Activated CD4-positive, CD25-positive, alpha-beta regulatory T cell (primary cell): Measurements from ENCODE around the gene OXSR1.
"Not testable (repeated sequence)": the region's sequence is repeated elsewhere in the genome, so short reads cannot be mapped to it uniquely, and the experiment has no call there.

Experiments
- DNase-seq, 4 experiments: peaks; one replicate each; lab custom pipeline; 2025; lab: John Stamatoyannopoulos, UW

Gene OXSR1

GRCh38 chr3:38127611-38128302 is 37.6 kb upstream of the OXSR1 start:
- DNase-seq: no peak

- no peak for DNase-seq
Observed at GRCh38 chr3:38128303-38128655, 37.1 kb upstream of the OXSR1 start.

- DNase-seq: no peak
Observed at GRCh38 chr3:38129058-38129457, 36.3 kb upstream of the OXSR1 start.

- no peak for DNase-seq
Observed at GRCh38 chr3:38130631-38131065, 34.7 kb upstream of the OXSR1 start.

DNA sequence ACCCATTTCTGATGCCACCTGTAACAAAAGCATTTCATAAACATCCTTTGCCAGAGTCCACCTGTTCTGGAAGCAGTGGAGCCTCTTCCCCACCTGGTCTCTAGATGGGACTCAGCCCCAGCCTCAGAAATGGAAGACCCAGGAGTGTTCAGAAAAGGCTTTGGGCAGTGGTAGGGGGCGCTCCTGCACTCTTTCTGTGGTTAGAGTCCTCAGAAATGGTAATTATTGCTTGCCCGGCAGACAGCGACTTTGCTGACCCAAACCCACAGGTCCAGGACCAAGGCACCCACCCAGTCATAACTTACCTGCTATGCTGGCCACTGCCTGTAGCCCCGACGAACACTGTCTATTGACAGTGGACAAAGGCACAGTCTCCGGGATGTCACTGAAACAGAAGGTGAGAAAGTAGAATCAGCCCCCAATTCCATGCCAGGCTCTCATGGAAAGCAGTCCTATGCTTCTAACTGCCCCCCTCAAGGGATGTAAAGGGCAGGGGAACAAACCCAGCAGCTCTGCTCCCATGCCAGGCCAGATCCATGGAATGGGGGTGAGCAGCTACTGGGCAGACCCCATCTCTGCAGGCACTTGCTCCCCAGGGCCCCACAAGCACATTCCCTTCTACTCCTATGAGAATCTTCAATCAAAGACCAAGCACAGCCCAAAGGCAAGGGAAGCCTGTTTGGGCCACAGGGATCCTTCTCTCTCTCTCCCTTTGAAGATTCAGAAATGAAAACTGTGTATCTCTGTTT is 33.5 kb upstream of the OXSR1 start:
- DNase-seq: no peak

GRCh38 chr3:38133209-38133556 is 32.2 kb upstream of the OXSR1 start:
- DNase-seq: no peak

DNA sequence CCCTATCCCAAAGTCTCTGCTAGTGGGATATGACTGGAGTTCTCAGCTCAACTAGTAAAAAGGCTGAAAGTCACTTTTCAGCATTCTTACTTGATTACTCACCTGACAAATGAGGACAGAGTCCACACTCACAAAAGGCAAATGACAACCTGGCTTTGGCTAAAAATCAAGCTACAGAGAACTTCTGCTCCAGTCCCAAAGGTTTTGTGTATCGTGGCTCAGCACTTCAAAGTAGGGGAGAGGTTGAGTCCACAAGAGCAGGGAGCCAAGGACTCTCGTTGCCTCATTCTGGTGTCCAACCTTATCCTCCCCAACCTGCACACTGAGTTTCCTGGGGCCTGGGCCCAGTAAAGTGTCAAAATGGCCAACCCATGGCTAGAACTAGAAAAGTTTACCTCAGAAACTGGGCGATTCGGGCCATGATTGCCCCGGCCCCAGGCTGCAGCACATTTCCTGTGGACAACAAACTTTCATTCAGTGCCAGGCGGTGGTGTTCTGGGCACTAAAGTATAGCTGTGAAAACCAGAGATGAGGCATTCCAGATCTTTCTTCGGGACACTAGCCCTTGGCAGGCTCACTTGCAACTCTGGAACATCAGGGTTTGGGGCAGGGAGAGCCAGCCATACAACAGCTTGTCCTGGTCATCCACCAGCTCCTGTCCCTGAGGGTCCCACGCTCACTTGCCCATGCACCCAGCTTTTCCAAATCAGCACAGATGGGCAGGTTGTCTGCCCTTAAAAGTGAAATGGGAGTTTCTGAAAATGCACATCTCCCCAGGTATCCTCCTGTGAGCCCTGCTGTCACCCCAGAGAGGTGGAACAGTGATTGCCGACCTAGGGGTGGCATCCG is 31.6 kb upstream of the OXSR1 start:
- DNase-seq: no peak

DNA sequence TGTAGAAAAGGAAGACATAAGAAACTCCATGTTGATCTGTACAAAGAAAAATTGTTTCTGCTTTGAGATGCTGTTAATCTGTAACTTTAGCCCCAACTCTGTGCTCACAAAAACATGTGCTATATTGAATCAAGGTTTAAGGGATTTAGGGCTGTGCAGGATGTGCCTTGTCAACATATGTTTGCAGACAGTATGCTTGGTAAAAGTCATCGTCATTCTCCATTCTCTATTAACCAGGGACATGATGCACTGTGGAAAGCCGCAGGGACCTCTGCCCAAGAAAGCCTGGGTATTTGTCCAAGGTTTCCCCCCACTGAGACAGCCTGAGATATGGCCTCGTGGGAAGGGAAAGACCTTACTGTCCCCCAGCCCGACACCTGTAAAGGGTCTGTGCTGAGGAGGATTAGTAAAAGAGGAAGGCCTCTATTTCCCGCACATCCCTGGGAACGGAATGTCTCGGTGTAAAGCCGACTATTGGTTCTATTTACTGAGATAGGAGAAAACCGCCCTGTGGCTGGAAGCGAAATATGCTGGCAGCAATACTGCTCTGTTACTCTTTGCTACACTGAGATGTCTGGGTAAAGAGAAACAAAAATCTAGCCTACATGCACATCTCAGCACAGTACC is 30.7 kb upstream of the OXSR1 start:
- DNase-seq: not testable (repeated sequence)

- DNase-seq: not testable (repeated sequence)
Observed at GRCh38 chr3:38135621-38136277, 29.6 kb upstream of the OXSR1 start.

DNA sequence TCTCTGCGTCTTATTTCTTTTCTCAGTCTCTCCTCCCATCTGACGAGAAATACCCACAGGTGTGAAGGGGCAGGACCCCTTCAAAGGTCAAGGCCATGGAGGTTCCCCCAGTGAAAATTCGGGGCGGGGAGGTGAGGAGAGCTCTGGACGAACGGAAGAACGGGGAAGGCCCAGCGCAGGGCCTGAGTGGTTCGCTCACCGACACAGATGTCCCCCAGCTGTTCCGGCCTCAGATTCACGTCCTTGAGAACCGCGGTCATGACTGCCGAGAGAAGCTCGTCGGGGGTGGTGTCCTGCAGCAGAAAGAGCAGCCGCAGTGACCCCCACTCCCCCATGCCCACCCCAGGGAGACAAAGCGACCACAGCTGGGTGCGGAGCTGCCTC is 29.0 kb upstream of the OXSR1 start:
- peak in 1 of 4 experiments; percentile 10 for DNase-seq

GRCh38 chr3:38136777-38137614 is 28.3 kb upstream of the OXSR1 start, which contains the start of gene ACAA1:
Gene ACAA1, minus strand, starts transcription at chr3:38137127. Its CDS starts 92 bp downstream, at chr3:38137035.
- peak; percentile 92 to 95 (median 94) for DNase-seq

- DNase-seq: no peak
Observed at GRCh38 chr3:38137615-38138348, 27.6 kb upstream of the OXSR1 start.

GRCh38 chr3:38138349-38139190 is 26.8 kb upstream of the OXSR1 start, which contains the start of gene MYD88:
Gene MYD88, plus strand, starts transcription at chr3:38138661. Its CDS starts 40 bp downstream, at chr3:38138701.
- peak; percentile 58 to 79 (median 72) for DNase-seq

GRCh38 chr3:38139191-38139590 is 26.1 kb upstream of the OXSR1 start:
- no peak for DNase-seq

DNA sequence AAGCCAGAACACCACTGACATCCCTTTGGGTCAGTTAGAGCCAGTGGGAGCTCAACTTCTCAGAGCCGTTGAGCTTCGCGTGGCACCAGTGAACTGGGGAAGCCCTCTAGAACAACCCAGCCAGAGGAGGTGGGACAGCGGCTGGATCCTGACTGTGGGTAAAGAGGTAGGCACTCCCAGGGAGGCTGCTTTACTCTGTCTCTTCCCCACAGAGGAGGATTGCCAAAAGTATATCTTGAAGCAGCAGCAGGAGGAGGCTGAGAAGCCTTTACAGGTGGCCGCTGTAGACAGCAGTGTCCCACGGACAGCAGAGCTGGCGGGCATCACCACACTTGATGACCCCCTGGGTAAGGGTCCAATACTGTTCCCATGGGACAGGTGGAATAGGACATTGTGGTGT is 25.7 kb upstream of the OXSR1 start:
- DNase-seq: no peak

GRCh38 chr3:38140326-38141172 is 24.8 kb upstream of the OXSR1 start:
- no peak for DNase-seq

GRCh38 chr3:38141173-38141951 is 24.0 kb upstream of the OXSR1 start:
- DNase-seq: no peak
